GM23338 (cell line): ENCODE results near the gene TMEM242. TPM values are rescaled to one million over a fixed set of nuclear protein-coding genes. Genes with fewer than 3 reads are reported as not detected.

ENCODE experiments used
- ATAC-seq: fragments of 200-7000 bp; cut with Tn5 transposase; 3 replicates; pipeline ENCODE4 v1.9.1; 2020
- DNase-seq: peaks from one replicate; pipeline ENCODE4 v3.0.0-alpha.2; 2015; ENCODE audit warnings: low spot score
- H2AFZ ChIP-seq: fragments of 200-600 bp; sonication (generic); 2 replicates; pipeline ENCODE4 v1.8.0; 2016; ENCODE audit warnings: antibody characterized with exemption, mild to moderate bottlenecking, moderate library complexity
- H3F3A ChIP-seq: fragments of 200-600 bp; sonication (generic); replicated peaks from 2 replicates; pipeline ENCODE4 v1.8.0; 2017; ENCODE audit warnings: antibody characterized with exemption, mixed run types, low read depth
- H3K27ac ChIP-seq: fragments of 200-600 bp; sonication (generic); 2 replicates; pipeline ENCODE4 v1.6.1; 2016; ENCODE audit warnings: low read depth
- H3K27me3 ChIP-seq: fragments of 200-600 bp; sonication (generic); 2 replicates; pipeline ENCODE4 v1.8.0; 2016; ENCODE audit warnings: mild to moderate bottlenecking, mixed run types, moderate library complexity; ENCODE audit not compliant: insufficient read depth
- H3K36me3 ChIP-seq: fragments of 200-600 bp; sonication (generic); 2 replicates; pipeline ENCODE4 v1.8.0; 2016; ENCODE audit warnings: mild to moderate bottlenecking; ENCODE audit not compliant: insufficient read depth
- H3K4me1 ChIP-seq: fragments of 200-600 bp; sonication (generic); 2 replicates; pipeline ENCODE4 v1.8.0; 2016; ENCODE audit warnings: mild to moderate bottlenecking, moderate library complexity; ENCODE audit not compliant: insufficient read depth
- H3K4me2 ChIP-seq: fragments of 200-600 bp; sonication (generic); 2 replicates; pipeline ENCODE4 v1.7.1; 2017; ENCODE audit warnings: mixed run types
- H3K4me3 ChIP-seq: fragments of 200-600 bp; sonication (generic); 2 replicates; pipeline ENCODE4 v1.6.1; 2016; ENCODE audit warnings: mixed run types
- H3K79me2 ChIP-seq: fragments of 200-600 bp; sonication (generic); replicated peaks from 2 replicates; pipeline ENCODE4 v1.8.0; 2017; ENCODE audit warnings: mild to moderate bottlenecking; ENCODE audit not compliant: insufficient read depth
- H3K9me2 ChIP-seq: fragments of 200-600 bp; sonication (generic); 2 replicates; pipeline ENCODE4 v1.8.0; 2017; ENCODE audit not compliant: insufficient read depth
- H4K20me1 ChIP-seq: fragments of 200-600 bp; sonication (generic); replicated peaks from 2 replicates; pipeline ENCODE4 v1.8.0; 2017; ENCODE audit warnings: mild to moderate bottlenecking; ENCODE audit not compliant: insufficient read depth
- H3K27ac Mint-ChIP-seq: 2 replicates; pipeline ENCODE4 v1.8.0; 2020; ENCODE audit warnings: inconsistent platforms, mild to moderate bottlenecking, moderate library complexity, mixed read lengths
- H3K27me3 Mint-ChIP-seq: 3 replicates; pipeline ENCODE4 v1.8.0; 2022; ENCODE audit warnings: low read depth, mild to moderate bottlenecking, moderate library complexity, mixed read lengths, inconsistent platforms; ENCODE audit not compliant: insufficient read depth, poor library complexity
- H3K36me3 Mint-ChIP-seq: 3 replicates; pipeline ENCODE4 v1.8.0; 2021; ENCODE audit warnings: low read depth, mild to moderate bottlenecking, inconsistent platforms, moderate library complexity, mixed read lengths
- H3K4me1 Mint-ChIP-seq: 3 replicates; pipeline ENCODE4 v1.8.0; 2020; ENCODE audit warnings: mild to moderate bottlenecking, inconsistent platforms, mixed read lengths
- H3K4me3 Mint-ChIP-seq: 3 replicates; pipeline ENCODE4 v1.8.0; 2021; ENCODE audit warnings: moderate library complexity, mild to moderate bottlenecking, inconsistent platforms, mixed read lengths
- H3K9me3 Mint-ChIP-seq: 3 replicates; pipeline ENCODE4 v1.8.0; 2020; ENCODE audit warnings: moderate library complexity, mild to moderate bottlenecking, inconsistent platforms, mixed read lengths
- CREB1 ChIP-seq: fragments of 250-450 bp; sonication (Bioruptor Pico); IDR thresholded peaks from 2 replicates; pipeline ENCODE4 v1.5.0; 2020; ENCODE audit warnings: low read depth, mild to moderate bottlenecking, moderate library complexity
- CTCF ChIP-seq, 2 experiments: fragments of 200-600 bp in 1 of 2; sonication (generic) in 1 of 2; conservative IDR thresholded peaks; 2 replicates each; pipeline versions ENCODE4 v1.5.1 to v1.6.1; 2016 to 2017; ENCODE audit warnings: antibody characterized with exemption in 2 of 2, low read depth in 2 of 2, mild to moderate bottlenecking in 2 of 2, moderate library complexity in 1 of 2
- EZH2 ChIP-seq: fragments of 200-600 bp; sonication (generic); IDR thresholded peaks from one replicate; pipeline ENCODE4 v1.8.0; 2017; ENCODE audit warnings: antibody characterized with exemption, mild to moderate bottlenecking, low read depth; ENCODE audit not compliant: unreplicated experiment
- EZH2phosphoT487 ChIP-seq: fragments of 200-600 bp; sonication (generic); IDR thresholded peaks from one replicate; pipeline ENCODE4 v1.8.1; 2018; ENCODE audit warnings: antibody characterized with exemption; ENCODE audit not compliant: unreplicated experiment
- JUNB ChIP-seq: IDR thresholded peaks from one replicate; pipeline ENCODE4 v1.6.1; 2016; ENCODE audit warnings: antibody characterized with exemption; ENCODE audit not compliant: unreplicated experiment
- NANOG ChIP-seq: IDR thresholded peaks from 2 replicates; pipeline ENCODE4 v1.6.1; 2016; ENCODE audit warnings: antibody characterized with exemption, borderline replicate concordance
- REST ChIP-seq: IDR thresholded peaks from one replicate; pipeline ENCODE4 v1.6.1; 2018; ENCODE audit warnings: antibody characterized with exemption; ENCODE audit not compliant: unreplicated experiment
- STAT1 ChIP-seq: IDR thresholded peaks from one replicate; pipeline ENCODE4 v1.6.1; 2016; ENCODE audit warnings: antibody characterized with exemption; ENCODE audit not compliant: unreplicated experiment
- ZNF114 ChIP-seq: fragments of 250-450 bp; sonication (Bioruptor Pico); IDR thresholded peaks from 2 replicates; pipeline ENCODE4 v1.5.0; 2020; ENCODE audit warnings: mild to moderate bottlenecking, moderate library complexity
- ZNF331 ChIP-seq: fragments of 250-450 bp; sonication (Bioruptor Pico); IDR thresholded peaks from 2 replicates; pipeline ENCODE4 v1.5.0; 2020; ENCODE audit warnings: low read depth, mild to moderate bottlenecking, moderate library complexity
- polyA plus RNA-seq: library from polyadenylated mRNA; unstranded; fragments of >200 nt; fragmentation: Nextera tagmentation; extraction: Ambion mirVana; gene quantifications from 2 replicates; pipeline ENCODE4 v1.2.1, GENCODE V29; 2016
- total RNA-seq: library from RNA; depleted of rRNA; stranded (reverse); fragments of >200 nt; shearing (Covaris generic); gene quantifications from 2 replicates; pipeline ENCODE4 v1.2.3, GENCODE V29; 2014
- TF ChIP-seq, protein P1 (sequence below): fragments of 250-450 bp; sonication (Bioruptor Pico); IDR thresholded peaks from 2 replicates; pipeline ENCODE4 v1.5.0; 2020; ENCODE audit warnings: mild to moderate bottlenecking, moderate library complexity
- TF ChIP-seq, protein P2 (sequence below): IDR thresholded peaks from 2 replicates; pipeline ENCODE4 v1.6.1; 2016; ENCODE audit warnings: antibody characterized with exemption

The TMEM242 gene
- total and polyA plus RNA-seq, 2 experiments from 2014 or later: 3.7 to 9.7 TPM

DNA sequence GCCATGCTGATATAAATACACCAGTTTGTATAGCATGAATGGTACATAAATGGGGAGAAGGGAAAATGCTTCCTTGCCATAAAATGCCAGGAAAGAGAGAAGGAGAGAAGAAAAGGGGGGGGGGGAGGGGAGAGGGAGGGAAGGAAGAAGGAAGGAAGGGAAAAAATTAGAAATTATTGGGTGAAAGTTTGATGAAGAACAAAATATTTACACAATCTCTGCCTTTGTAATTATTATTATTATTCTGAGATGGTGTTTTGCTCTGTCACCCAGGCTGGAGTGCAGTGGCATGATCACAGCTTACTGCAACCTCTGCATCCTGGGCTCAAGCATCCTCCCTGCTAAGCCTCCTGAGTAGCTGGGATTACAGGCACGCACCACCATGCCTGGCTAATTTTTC, 47.4 kb upstream of the TMEM242 start (continued):
- TF ChIP-seq, protein P1, sequence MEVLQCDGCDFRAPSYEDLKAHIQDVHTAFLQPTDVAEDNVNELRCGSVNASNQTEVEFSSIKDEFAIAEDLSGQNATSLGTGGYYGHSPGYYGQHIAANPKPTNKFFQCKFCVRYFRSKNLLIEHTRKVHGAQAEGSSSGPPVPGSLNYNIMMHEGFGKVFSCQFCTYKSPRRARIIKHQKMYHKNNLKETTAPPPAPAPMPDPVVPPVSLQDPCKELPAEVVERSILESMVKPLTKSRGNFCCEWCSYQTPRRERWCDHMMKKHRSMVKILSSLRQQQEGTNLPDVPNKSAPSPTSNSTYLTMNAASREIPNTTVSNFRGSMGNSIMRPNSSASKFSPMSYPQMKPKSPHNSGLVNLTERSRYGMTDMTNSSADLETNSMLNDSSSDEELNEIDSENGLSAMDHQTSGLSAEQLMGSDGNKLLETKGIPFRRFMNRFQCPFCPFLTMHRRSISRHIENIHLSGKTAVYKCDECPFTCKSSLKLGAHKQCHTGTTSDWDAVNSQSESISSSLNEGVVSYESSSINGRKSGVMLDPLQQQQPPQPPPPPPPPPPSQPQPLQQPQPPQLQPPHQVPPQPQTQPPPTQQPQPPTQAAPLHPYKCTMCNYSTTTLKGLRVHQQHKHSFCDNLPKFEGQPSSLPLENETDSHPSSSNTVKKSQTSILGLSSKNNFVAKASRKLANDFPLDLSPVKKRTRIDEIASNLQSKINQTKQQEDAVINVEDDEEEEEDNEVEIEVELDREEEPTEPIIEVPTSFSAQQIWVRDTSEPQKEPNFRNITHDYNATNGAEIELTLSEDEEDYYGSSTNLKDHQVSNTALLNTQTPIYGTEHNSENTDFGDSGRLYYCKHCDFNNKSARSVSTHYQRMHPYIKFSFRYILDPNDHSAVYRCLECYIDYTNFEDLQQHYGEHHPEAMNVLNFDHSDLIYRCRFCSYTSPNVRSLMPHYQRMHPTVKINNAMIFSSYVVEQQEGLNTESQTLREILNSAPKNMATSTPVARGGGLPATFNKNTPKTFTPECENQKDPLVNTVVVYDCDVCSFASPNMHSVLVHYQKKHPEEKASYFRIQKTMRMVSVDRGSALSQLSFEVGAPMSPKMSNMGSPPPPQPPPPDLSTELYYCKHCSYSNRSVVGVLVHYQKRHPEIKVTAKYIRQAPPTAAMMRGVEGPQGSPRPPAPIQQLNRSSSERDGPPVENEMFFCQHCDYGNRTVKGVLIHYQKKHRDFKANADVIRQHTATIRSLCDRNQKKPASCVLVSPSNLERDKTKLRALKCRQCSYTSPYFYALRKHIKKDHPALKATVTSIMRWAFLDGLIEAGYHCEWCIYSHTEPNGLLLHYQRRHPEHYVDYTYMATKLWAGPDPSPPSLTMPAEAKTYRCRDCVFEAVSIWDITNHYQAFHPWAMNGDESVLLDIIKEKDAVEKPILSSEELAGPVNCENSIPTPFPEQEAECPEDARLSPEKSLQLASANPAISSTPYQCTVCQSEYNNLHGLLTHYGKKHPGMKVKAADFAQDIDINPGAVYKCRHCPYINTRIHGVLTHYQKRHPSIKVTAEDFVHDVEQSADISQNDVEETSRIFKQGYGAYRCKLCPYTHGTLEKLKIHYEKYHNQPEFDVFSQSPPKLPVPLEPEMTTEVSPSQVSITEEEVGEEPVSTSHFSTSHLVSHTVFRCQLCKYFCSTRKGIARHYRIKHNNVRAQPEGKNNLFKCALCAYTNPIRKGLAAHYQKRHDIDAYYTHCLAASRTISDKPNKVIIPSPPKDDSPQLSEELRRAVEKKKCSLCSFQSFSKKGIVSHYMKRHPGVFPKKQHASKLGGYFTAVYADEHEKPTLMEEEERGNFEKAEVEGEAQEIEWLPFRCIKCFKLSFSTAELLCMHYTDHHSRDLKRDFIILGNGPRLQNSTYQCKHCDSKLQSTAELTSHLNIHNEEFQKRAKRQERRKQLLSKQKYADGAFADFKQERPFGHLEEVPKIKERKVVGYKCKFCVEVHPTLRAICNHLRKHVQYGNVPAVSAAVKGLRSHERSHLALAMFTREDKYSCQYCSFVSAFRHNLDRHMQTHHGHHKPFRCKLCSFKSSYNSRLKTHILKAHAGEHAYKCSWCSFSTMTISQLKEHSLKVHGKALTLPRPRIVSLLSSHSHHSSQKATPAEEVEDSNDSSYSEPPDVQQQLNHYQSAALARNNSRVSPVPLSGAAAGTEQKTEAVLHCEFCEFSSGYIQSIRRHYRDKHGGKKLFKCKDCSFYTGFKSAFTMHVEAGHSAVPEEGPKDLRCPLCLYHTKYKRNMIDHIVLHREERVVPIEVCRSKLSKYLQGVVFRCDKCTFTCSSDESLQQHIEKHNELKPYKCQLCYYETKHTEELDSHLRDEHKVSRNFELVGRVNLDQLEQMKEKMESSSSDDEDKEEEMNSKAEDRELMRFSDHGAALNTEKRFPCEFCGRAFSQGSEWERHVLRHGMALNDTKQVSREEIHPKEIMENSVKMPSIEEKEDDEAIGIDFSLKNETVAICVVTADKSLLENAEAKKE (CRISPR knock-in tag): no peak
- TF ChIP-seq STAT1: no peak
- TF ChIP-seq EZH2: no peak
- TF ChIP-seq ZNF331: no peak
- no peak for TF ChIP-seq EZH2phosphoT487

DNA sequence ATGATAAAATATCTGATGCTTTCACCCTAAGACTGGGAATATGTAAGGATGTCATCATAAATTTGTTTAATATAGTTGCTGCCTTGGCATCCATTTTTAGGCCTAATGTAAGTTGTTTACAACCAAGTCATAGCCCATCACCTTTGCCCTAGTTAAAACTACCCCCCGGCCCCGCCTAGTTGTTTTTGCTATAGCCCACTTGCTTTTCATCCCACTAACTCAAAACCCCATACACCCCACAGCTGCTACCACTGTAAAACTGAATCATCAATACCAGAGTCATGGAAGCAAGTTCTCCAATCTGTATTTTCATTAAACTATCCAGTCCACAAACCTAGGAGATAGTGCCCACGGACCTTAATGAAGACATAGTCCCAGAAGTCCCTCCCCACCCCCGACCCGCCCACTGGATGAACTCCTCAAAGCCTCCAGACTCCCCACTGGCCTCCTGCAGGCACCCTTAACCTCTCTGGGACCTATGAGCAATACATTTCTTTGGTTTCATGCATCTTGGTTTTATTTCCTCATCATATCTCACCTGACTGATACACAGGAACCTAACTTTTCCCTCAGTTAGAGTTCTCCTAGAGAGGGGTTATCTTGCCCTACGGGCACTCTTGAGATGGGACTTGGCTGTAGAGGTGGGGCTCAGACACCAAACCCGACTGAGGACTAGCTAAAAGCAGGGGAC, 45.2 kb upstream of the TMEM242 start:
- no peaks in the 10 kb centered on the region for H3K9me2 ChIP-seq
- H3K4me1 Mint-ChIP-seq: no peaks in the 10 kb centered on the region
- no peaks in the 10 kb centered on the region for H3K79me2 ChIP-seq
- H3K4me3 ChIP-seq: no peak overlapping the region
- no peaks in the 10 kb centered on the region for H3K4me1 ChIP-seq
- no peak overlapping the region for H3K27ac Mint-ChIP-seq
- H3K27me3 ChIP-seq: no peaks in the 10 kb centered on the region
- no peak for ATAC-seq
- no peak for DNase-seq
- H4K20me1 ChIP-seq: no peaks in the 10 kb centered on the region; the same call in 1 of the 2 replicates
- no peaks in the 10 kb centered on the region for H3K36me3 Mint-ChIP-seq
- H3F3A ChIP-seq: no peaks in the 10 kb centered on the region
- H3K36me3 ChIP-seq: no peaks in the 10 kb centered on the region
- no peak overlapping the region for H3K4me3 Mint-ChIP-seq
- H3K27ac ChIP-seq: no peak overlapping the region
- no peaks in the 10 kb centered on the region for H3K9me3 Mint-ChIP-seq
- H2AFZ ChIP-seq: no peak overlapping the region
- no peak overlapping the region for H3K4me2 ChIP-seq
- H3K27me3 Mint-ChIP-seq: no peaks in the 10 kb centered on the region
- TF ChIP-seq CREB1 (CRISPR knock-in tag) (no peak), ZNF114 (CRISPR knock-in tag) (no peak), NANOG (no peak), ZNF331 (no peak), REST (no peak), CTCF (conservative IDR thresholded peaks at IDR 0.05; ENCODE audit: low read depth in 2 of 2) (no peak), STAT1 (no peak), JUNB (no peak), EZH2 (no peak)
- TF ChIP-seq, protein P2, sequence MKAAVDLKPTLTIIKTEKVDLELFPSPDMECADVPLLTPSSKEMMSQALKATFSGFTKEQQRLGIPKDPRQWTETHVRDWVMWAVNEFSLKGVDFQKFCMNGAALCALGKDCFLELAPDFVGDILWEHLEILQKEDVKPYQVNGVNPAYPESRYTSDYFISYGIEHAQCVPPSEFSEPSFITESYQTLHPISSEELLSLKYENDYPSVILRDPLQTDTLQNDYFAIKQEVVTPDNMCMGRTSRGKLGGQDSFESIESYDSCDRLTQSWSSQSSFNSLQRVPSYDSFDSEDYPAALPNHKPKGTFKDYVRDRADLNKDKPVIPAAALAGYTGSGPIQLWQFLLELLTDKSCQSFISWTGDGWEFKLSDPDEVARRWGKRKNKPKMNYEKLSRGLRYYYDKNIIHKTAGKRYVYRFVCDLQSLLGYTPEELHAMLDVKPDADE: no peak
